OCI-LY7 (cell line): ENCODE data around the gene TYK2. TPM values are rescaled to one million over a fixed set of nuclear protein-coding genes. Genes with fewer than 3 reads are reported as not detected.

Source experiments
- BruUV-seq: library from RNA; stranded (reverse); fragments of 400-500 nt; replicated peaks from 2 replicates; lab custom pipeline; 2021; lab: Mats Ljungman, UMichigan
- CTCF ChIA-PET: fragments of 300-600 bp; sonication (Branson Sonifier 250); formaldehyde crosslinking; loops from one replicate; lab custom pipeline; 2022; ENCODE audit warnings: antibody characterized with exemption; ENCODE audit not compliant: unreplicated experiment; lab: Charles Lee
- POLR2A ChIA-PET: fragments of 300-600 bp; sonication (Branson Sonifier 250); formaldehyde crosslinking; loops from one replicate; lab custom pipeline; 2022; ENCODE audit warnings: antibody characterized with exemption; lab: Charles Lee
- DNase-seq: peaks from one replicate; pipeline ENCODE4 v3.0.0-alpha.2; 2015; ENCODE audit warnings: low spot score
- H2AFZ ChIP-seq: fragments of 200-600 bp; sonication (generic), shearing (Covaris generic); 2 replicates; pipeline ENCODE4 v1.6.1; 2014; ENCODE audit warnings: mild to moderate bottlenecking, antibody characterized with exemption, low read length, moderate library complexity
- H3K27ac ChIP-seq: fragments of 200-600 bp; sonication (generic); 2 replicates; pipeline ENCODE4 v1.5.1; 2014; ENCODE audit warnings: mixed run types, low read depth, mild to moderate bottlenecking, moderate library complexity, low read length, inconsistent platforms; ENCODE audit not compliant: poor library complexity, severe bottlenecking
- H3K36me3 ChIP-seq: fragments of 200-600 bp; sonication (generic); 2 replicates; pipeline ENCODE4 v1.6.1; 2014; ENCODE audit warnings: mild to moderate bottlenecking, antibody characterized with exemption, low read length, moderate library complexity, mixed read lengths; ENCODE audit not compliant: insufficient read depth
- H3K4me1 ChIP-seq: fragments of 200-600 bp; sonication (generic); 2 replicates; pipeline ENCODE4 v1.5.1; 2014; ENCODE audit warnings: mild to moderate bottlenecking, low read length; ENCODE audit not compliant: insufficient read depth, poor library complexity, severe bottlenecking
- H3K4me2 ChIP-seq: fragments of 200-600 bp; sonication (generic); 2 replicates; pipeline ENCODE4 v1.6.1; 2014; ENCODE audit warnings: mild to moderate bottlenecking, low read length
- H3K4me3 ChIP-seq: fragments of 200-600 bp; sonication (generic); 2 replicates; pipeline ENCODE4 v1.5.1; 2014; ENCODE audit warnings: mild to moderate bottlenecking, low read depth, low read length; ENCODE audit not compliant: poor library complexity, severe bottlenecking
- H3K79me2 ChIP-seq: fragments of 200-600 bp; sonication (generic); 2 replicates; pipeline ENCODE4 v1.6.1; 2016; ENCODE audit warnings: low read depth, mild to moderate bottlenecking, low read length, moderate library complexity, mixed read lengths; ENCODE audit not compliant: insufficient read depth
- H3K9me2 ChIP-seq: fragments of 200-600 bp; sonication (generic); 2 replicates; pipeline ENCODE4 v1.6.1; 2016; ENCODE audit warnings: mild to moderate bottlenecking, low read length, mixed read lengths; ENCODE audit not compliant: insufficient read depth
- H3K9me3 ChIP-seq: fragments of 200-600 bp; sonication (generic); 2 replicates; pipeline ENCODE4 v1.6.1; 2014; ENCODE audit warnings: mild to moderate bottlenecking, mixed run types, low read length, mixed read lengths
- H4K20me1 ChIP-seq: fragments of 200-600 bp; sonication (generic); 2 replicates; pipeline ENCODE4 v1.6.1; 2014; ENCODE audit warnings: mild to moderate bottlenecking, antibody characterized with exemption, low read length, moderate library complexity, mixed read lengths; ENCODE audit not compliant: insufficient read depth
- CTCF ChIP-seq: fragments of 200-600 bp; sonication (generic); conservative IDR thresholded peaks from 2 replicates; pipeline ENCODE4 v1.5.1; 2014; ENCODE audit warnings: mild to moderate bottlenecking, antibody characterized with exemption, low read length, moderate library complexity, mixed read lengths
- EZH2phosphoT487 ChIP-seq: fragments of 200-600 bp; sonication (generic); IDR thresholded peaks from 2 replicates; pipeline ENCODE4 v1.6.1; 2018; ENCODE audit warnings: low read depth, borderline replicate concordance, mild to moderate bottlenecking, mixed run types, antibody characterized with exemption, low read length, moderate library complexity, mixed read lengths
- intact Hi-C: fragments of 100-400 bp; cut with micrococcal nuclease; formaldehyde crosslinking; loops from one replicate; pipeline ENCODE4 v1.10.0; 2022; ENCODE audit not compliant: unreplicated experiment
- total RNA-seq, 2 experiments: library from RNA; depleted of rRNA in 1 of 2; stranded (reverse); fragments of >200 nt in 1 of 2; shearing (Covaris generic) in 1 of 2; gene quantifications; 2 replicates each; pipeline ENCODE4 v1.2.3, GENCODE V29; 2014 to 2022

The TYK2 gene
- total RNA-seq, 2 experiments from 2014 or later = 185 to 216 TPM

DNA sequence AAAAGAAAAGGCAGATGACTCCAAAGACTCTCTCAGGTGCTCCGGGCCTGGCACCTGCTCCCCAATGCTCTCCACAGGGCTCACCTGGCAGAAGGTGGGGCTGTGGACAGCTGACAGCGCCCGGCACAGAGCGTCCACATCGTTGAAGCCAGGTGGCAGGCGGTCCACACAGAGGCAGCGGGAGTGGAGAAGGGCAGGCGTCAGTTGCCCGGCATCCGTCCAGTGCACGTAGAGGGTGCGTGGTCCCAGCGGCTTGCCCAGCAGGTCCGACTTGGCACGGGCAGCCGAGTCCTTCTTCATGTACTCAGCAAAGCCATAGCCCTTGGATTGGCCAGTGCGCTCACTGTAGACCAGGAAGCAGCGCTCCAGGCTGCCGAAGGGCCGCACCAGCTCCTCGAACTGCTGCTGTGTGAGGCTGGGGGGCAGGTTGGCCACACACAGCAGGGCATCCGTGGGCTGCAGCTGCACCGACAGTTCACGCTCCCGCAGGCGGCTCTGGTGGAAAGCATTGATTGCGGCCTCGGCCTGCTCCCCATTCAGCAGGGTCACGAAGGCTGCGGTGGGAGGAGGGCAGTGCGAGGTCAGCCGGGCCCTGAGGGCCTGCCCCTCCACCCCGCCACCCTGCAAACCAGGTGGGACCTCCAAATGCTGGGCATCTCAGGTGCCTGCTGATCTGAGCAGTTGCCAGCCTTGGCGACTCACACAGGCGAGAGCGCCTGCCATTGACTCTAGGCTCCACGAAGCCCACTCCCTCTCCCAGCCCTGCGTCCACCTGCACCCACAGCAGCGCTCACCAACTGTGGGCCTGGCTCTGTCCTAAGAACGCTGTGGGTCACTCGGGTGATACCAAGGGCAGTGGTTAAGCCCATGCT, 51.6 kb downstream of the TYK2 start:
- H3K4me1 ChIP-seq = peaks cover 12% of the 10 kb centered on the region
- peaks cover 12% of the 10 kb centered on the region for H4K20me1 ChIP-seq
- ChIA-PET CTCF (no interaction called here), POLR2A (no interaction called here)
- no peak for TF ChIP-seq EZH2phosphoT487
- no peak for TF ChIP-seq CTCF
- BruUV-seq = no TSS peak
- no peak overlapping the region for H2AFZ ChIP-seq
- no peak overlapping the region for H3K4me3 ChIP-seq
- peaks cover 30% of the 10 kb centered on the region for H3K79me2 ChIP-seq
- H3K27ac ChIP-seq = no peak overlapping the region
- H3K9me3 ChIP-seq = no peaks in the 10 kb centered on the region
- intact Hi-C loops = no loop called here
- no peak for DNase-seq
- H3K36me3 ChIP-seq = peaks cover 86% of the 10 kb centered on the region
- H3K9me2 ChIP-seq = no peaks in the 10 kb centered on the region
- H3K4me2 ChIP-seq = no peak overlapping the region

GRCh38 chr19:10327793-10328192, 52.6 kb downstream of the TYK2 start:
- Histone ChIP-seq H3K4me3 (no peak overlapping the region), H3K36me3 (peaks cover 96% of the 10 kb centered on the region), H2AFZ (no peak overlapping the region), H3K27ac (no peak overlapping the region), H4K20me1 (peaks cover 12% of the 10 kb centered on the region), H3K9me2 (no peaks in the 10 kb centered on the region), H3K79me2 (peaks cover 26% of the 10 kb centered on the region), H3K4me1 (peaks cover 11% of the 10 kb centered on the region), H3K4me2 (no peak overlapping the region), H3K9me3 (no peaks in the 10 kb centered on the region)
- no peak for DNase-seq
- BruUV-seq = no TSS peak
- TF ChIP-seq CTCF (no peak), EZH2phosphoT487 (no peak)
- intact Hi-C loops = no loop called here
- CTCF ChIA-PET = no interaction called here
- POLR2A ChIA-PET = no interaction called here

DNA sequence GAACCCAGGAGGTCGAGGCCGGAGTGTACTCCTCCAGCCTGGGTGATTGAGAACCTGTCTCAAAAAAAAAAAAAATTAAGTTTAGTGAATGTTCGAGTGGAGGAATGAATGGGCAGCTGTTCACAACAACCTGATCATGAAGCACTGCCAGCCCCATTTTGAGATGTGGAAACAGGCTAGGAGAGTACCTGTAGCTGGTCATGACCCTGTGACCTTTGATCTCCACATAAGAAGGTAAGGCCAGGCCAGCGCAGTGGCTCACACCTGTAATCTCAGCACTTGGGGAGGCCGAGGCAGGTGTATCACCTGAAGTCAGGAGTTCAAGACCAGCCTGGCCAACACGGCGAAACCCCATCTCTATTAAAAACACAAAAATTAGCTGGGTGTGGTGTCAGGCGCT, 54.6 kb downstream of the TYK2 start:
- 0 out of 2 replicates have a peak, but pooled peaks cover 4% of the 10 kb centered on the region for H4K20me1 ChIP-seq
- no peaks in the 10 kb centered on the region for H3K4me1 ChIP-seq
- H3K27ac ChIP-seq = no peak overlapping the region
- POLR2A ChIA-PET = interaction anchor here (0.7 kb wide), 1 partner anchor 43 kb away, joined by 3 read pairs; no protein-coding TSS in a partner anchor
- peaks cover 7% of the 10 kb centered on the region; the same call in 1 of the 2 replicates for H3K79me2 ChIP-seq
- no peaks in the 10 kb centered on the region for H3K9me2 ChIP-seq
- H3K4me3 ChIP-seq = no peak overlapping the region
- DNase-seq = no peak
- H3K4me2 ChIP-seq = no peak overlapping the region
- BruUV-seq = no TSS peak
- no peak overlapping the region for H2AFZ ChIP-seq
- no peaks in the 10 kb centered on the region for H3K9me3 ChIP-seq
- peaks cover 100% of the 10 kb centered on the region for H3K36me3 ChIP-seq
- CTCF ChIA-PET = no interaction called here
- intact Hi-C loops = no loop called here
- TF ChIP-seq CTCF (no peak), EZH2phosphoT487 (no peak)
